ENCODE measurements around the gene ACACB. TPM values are rescaled to one million over a fixed set of nuclear protein-coding genes. Genes with fewer than 3 reads are reported as not detected.
A peak's percentile ranks its signal among the peaks of the same experiment; 100 is the strongest.

Gene ACACB
- total RNA-seq, 1 experiment from 2014 or later, result 3.8 TPM

GRCh38 chr12:109277255-109277898, 161.0 kb downstream of the ACACB start:
- no peak for DNase-seq
- H3K27me3 ChIP-seq (ENCODE audit: control insufficient read depth, insufficient read depth, low read length), result no peaks in the 10 kb centered on the region
- no peak overlapping the region for H3K4me3 ChIP-seq (ENCODE audit: insufficient read depth, low read depth, low read length)
- no peaks in the 10 kb centered on the region for H3K36me3 ChIP-seq (replicated peaks; ENCODE audit: control insufficient read depth, insufficient read depth, low read length)

GRCh38 chr12:109277899-109278762, 161.7 kb downstream of the ACACB start:
- no peaks in the 10 kb centered on the region for H3K36me3 ChIP-seq (replicated peaks; ENCODE audit: control insufficient read depth, insufficient read depth, low read length)
- no peaks in the 10 kb centered on the region for H3K27me3 ChIP-seq (ENCODE audit: control insufficient read depth, insufficient read depth, low read length)
- H3K4me3 ChIP-seq (ENCODE audit: insufficient read depth, low read depth, low read length), result no peak overlapping the region
- no peak for DNase-seq

GRCh38 chr12:109278912-109279311, 162.5 kb downstream of the ACACB start:
- Histone ChIP-seq H3K36me3 (replicated peaks; ENCODE audit: control insufficient read depth, insufficient read depth, low read length) (no peaks in the 10 kb centered on the region), H3K4me3 (ENCODE audit: insufficient read depth, low read depth, low read length) (no peak overlapping the region), H3K27me3 (ENCODE audit: control insufficient read depth, insufficient read depth, low read length) (no peaks in the 10 kb centered on the region)
- no peak for DNase-seq

- H3K4me3 ChIP-seq (ENCODE audit: insufficient read depth, low read depth, low read length), result no peak overlapping the region
- DNase-seq, result no peak
- H3K27me3 ChIP-seq (ENCODE audit: control insufficient read depth, insufficient read depth, low read length), result no peaks in the 10 kb centered on the region
- no peaks in the 10 kb centered on the region for H3K36me3 ChIP-seq (replicated peaks; ENCODE audit: control insufficient read depth, insufficient read depth, low read length)
These were observed 163.1 kb downstream of the ACACB start for GRCh38 chr12:109279525-109279924.

- Histone ChIP-seq H3K36me3 (replicated peaks; ENCODE audit: control insufficient read depth, insufficient read depth, low read length) (no peaks in the 10 kb centered on the region), H3K27me3 (ENCODE audit: control insufficient read depth, insufficient read depth, low read length) (no peaks in the 10 kb centered on the region), H3K4me3 (ENCODE audit: insufficient read depth, low read depth, low read length) (no peak overlapping the region)
- DNase-seq, result no peak
These were observed 165.1 kb downstream of the ACACB start for GRCh38 chr12:109281452-109281851.

- Histone ChIP-seq H3K27me3 (ENCODE audit: control insufficient read depth, insufficient read depth, low read length) (no peaks in the 10 kb centered on the region), H3K36me3 (replicated peaks; ENCODE audit: control insufficient read depth, insufficient read depth, low read length) (no peaks in the 10 kb centered on the region), H3K4me3 (ENCODE audit: insufficient read depth, low read depth, low read length) (no peak overlapping the region)
- DNase-seq, result no peak
These were observed 168.0 kb downstream of the ACACB start for GRCh38 chr12:109284392-109284791.

- no peak overlapping the region for H3K4me3 ChIP-seq (ENCODE audit: insufficient read depth, low read depth, low read length)
- no peaks in the 10 kb centered on the region for H3K36me3 ChIP-seq (replicated peaks; ENCODE audit: control insufficient read depth, insufficient read depth, low read length)
- no peak for DNase-seq
These were observed 169.9 kb downstream of the ACACB start for GRCh38 chr12:109286252-109286651.

GRCh38 chr12:109286652-109287051, 170.3 kb downstream of the ACACB start:
- Histone ChIP-seq H3K27me3 (ENCODE audit: control insufficient read depth, insufficient read depth, low read length) (no peaks in the 10 kb centered on the region), H3K4me3 (ENCODE audit: insufficient read depth, low read depth, low read length) (no peak overlapping the region), H3K36me3 (replicated peaks; ENCODE audit: control insufficient read depth, insufficient read depth, low read length) (no peaks in the 10 kb centered on the region)
- DNase-seq, result no peak

More at GRCh38 chr12:109286252-109286651, 169.9 kb downstream of the ACACB start:
- no peaks in the 10 kb centered on the region for H3K27me3 ChIP-seq (ENCODE audit: control insufficient read depth, insufficient read depth, low read length)

GRCh38 chr12:109287181-109287580, 170.8 kb downstream of the ACACB start:
- no peaks in the 10 kb centered on the region for H3K36me3 ChIP-seq (replicated peaks; ENCODE audit: control insufficient read depth, insufficient read depth, low read length)
- H3K27me3 ChIP-seq (ENCODE audit: control insufficient read depth, insufficient read depth, low read length), result no peaks in the 10 kb centered on the region
- H3K4me3 ChIP-seq (ENCODE audit: insufficient read depth, low read depth, low read length), result no peak overlapping the region
- DNase-seq, result no peak

- no peak overlapping the region for H3K4me3 ChIP-seq (ENCODE audit: insufficient read depth, low read depth, low read length)
- no peaks in the 10 kb centered on the region for H3K27me3 ChIP-seq (ENCODE audit: control insufficient read depth, insufficient read depth, low read length)
- no peaks in the 10 kb centered on the region for H3K36me3 ChIP-seq (replicated peaks; ENCODE audit: control insufficient read depth, insufficient read depth, low read length)
- no peak for DNase-seq
These were observed 171.6 kb downstream of the ACACB start for GRCh38 chr12:109287811-109288469.

GRCh38 chr12:109288571-109288970, 172.2 kb downstream of the ACACB start:
- Histone ChIP-seq H3K36me3 (replicated peaks; ENCODE audit: control insufficient read depth, insufficient read depth, low read length) (no peaks in the 10 kb centered on the region), H3K27me3 (ENCODE audit: control insufficient read depth, insufficient read depth, low read length) (no peaks in the 10 kb centered on the region), H3K4me3 (ENCODE audit: insufficient read depth, low read depth, low read length) (no peak overlapping the region)
- no peak for DNase-seq

- Histone ChIP-seq H3K4me3 (ENCODE audit: insufficient read depth, low read depth, low read length) (no peak overlapping the region), H3K27me3 (ENCODE audit: control insufficient read depth, insufficient read depth, low read length) (no peaks in the 10 kb centered on the region), H3K36me3 (replicated peaks; ENCODE audit: control insufficient read depth, insufficient read depth, low read length) (no peaks in the 10 kb centered on the region)
- DNase-seq, result no peak
These were observed 172.6 kb downstream of the ACACB start for GRCh38 chr12:109289004-109289403.

GRCh38 chr12:109289551-109289950, 173.2 kb downstream of the ACACB start:
- Histone ChIP-seq H3K36me3 (replicated peaks; ENCODE audit: control insufficient read depth, insufficient read depth, low read length) (no peaks in the 10 kb centered on the region), H3K27me3 (ENCODE audit: control insufficient read depth, insufficient read depth, low read length) (no peaks in the 10 kb centered on the region), H3K4me3 (ENCODE audit: insufficient read depth, low read depth, low read length) (no peak overlapping the region)
- DNase-seq, result no peak

GRCh38 chr12:109290061-109290460, 173.7 kb downstream of the ACACB start:
- Histone ChIP-seq H3K27me3 (ENCODE audit: control insufficient read depth, insufficient read depth, low read length) (no peaks in the 10 kb centered on the region), H3K36me3 (replicated peaks; ENCODE audit: control insufficient read depth, insufficient read depth, low read length) (no peaks in the 10 kb centered on the region)
- no peak for DNase-seq

GRCh38 chr12:109291117-109291516, 174.7 kb downstream of the ACACB start:
- Histone ChIP-seq H3K36me3 (replicated peaks; ENCODE audit: control insufficient read depth, insufficient read depth, low read length) (no peaks in the 10 kb centered on the region), H3K4me3 (ENCODE audit: insufficient read depth, low read depth, low read length) (no peak overlapping the region), H3K27me3 (ENCODE audit: control insufficient read depth, insufficient read depth, low read length) (no peaks in the 10 kb centered on the region)
- DNase-seq, result peak; percentile 65

More at GRCh38 chr12:109290061-109290460, 173.7 kb downstream of the ACACB start:
- H3K4me3 ChIP-seq (ENCODE audit: insufficient read depth, low read depth, low read length), result no peak overlapping the region

All from H7 (cell line).